Suprapubic skin (tissue), 3 donors: ENCODE results near the gene AMD1.

Source experiments
- POLR2A ChIP-seq, 2 donors: fragments of 450-650 bp; IDR thresholded peaks; one replicate each; pipeline ENCODE4 v1.6.1; 2017; ENCODE audit warnings: antibody characterized with exemption in 2 of 2, mild to moderate bottlenecking in 2 of 2, moderate library complexity in 2 of 2
- TF ChIP-seq, protein P1 (sequence below), 2 donors: fragments of 200-600 bp in 1 of 2; fragments of 450-650 bp in 1 of 2; sonication (generic) in 1 of 2; IDR thresholded peaks; one replicate each; pipeline ENCODE4 v1.5.1; 2016 to 2019; ENCODE audit warnings: antibody characterized with exemption in 2 of 2, mild to moderate bottlenecking in 1 of 2, moderate library complexity in 1 of 2

DNA sequence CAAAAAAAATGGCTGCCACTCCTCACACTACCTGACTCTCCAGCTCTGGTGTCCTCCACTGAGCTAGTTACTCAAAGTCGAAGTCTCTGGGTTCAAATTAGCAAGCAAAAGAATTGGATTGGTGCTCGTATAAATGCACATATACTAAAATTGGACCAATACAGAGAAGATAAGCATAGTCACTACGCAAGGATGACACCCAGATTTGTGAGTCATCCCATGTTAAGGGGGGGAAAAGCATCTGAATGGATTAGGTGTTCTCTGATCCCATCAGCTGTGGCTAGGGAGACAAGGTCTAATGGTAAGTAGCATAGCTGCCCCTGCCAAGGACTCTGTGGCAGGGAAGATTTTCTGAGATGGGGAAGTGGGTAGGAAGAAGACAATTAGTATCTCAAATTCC is 18.3 kb upstream of the AMD1 start:
- TF ChIP-seq, protein P1, sequence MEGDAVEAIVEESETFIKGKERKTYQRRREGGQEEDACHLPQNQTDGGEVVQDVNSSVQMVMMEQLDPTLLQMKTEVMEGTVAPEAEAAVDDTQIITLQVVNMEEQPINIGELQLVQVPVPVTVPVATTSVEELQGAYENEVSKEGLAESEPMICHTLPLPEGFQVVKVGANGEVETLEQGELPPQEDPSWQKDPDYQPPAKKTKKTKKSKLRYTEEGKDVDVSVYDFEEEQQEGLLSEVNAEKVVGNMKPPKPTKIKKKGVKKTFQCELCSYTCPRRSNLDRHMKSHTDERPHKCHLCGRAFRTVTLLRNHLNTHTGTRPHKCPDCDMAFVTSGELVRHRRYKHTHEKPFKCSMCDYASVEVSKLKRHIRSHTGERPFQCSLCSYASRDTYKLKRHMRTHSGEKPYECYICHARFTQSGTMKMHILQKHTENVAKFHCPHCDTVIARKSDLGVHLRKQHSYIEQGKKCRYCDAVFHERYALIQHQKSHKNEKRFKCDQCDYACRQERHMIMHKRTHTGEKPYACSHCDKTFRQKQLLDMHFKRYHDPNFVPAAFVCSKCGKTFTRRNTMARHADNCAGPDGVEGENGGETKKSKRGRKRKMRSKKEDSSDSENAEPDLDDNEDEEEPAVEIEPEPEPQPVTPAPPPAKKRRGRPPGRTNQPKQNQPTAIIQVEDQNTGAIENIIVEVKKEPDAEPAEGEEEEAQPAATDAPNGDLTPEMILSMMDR (IDR thresholded peaks at IDR 0.05): no peak
- no peak for TF ChIP-seq POLR2A (IDR thresholded peaks at IDR 0.05)
